Upper lobe of right lung (tissue), 1 donor: ENCODE measurements around the gene SPSB1. TPM values are rescaled to one million over a fixed set of nuclear protein-coding genes. Genes with fewer than 3 reads are reported as not detected.
A peak's percentile ranks its signal among the peaks of the same experiment; 100 is the strongest.

Experiments used
- ATAC-seq: fragments of 200-7000 bp; cut with Tn5 transposase; one replicate; pipeline ENCODE4 v1.9.1; 2020; ENCODE audit warnings: mild to moderate bottlenecking, moderate library complexity
- DNase-seq: peaks from one replicate; pipeline ENCODE4 v3.0.0-alpha.2; 2020
- H3K27ac ChIP-seq: fragments of 200-600 bp; one replicate; pipeline ENCODE4 v1.8.0; 2022
- H3K27me3 ChIP-seq: fragments of 200-600 bp; one replicate; pipeline ENCODE4 v1.8.0; 2022; ENCODE audit warnings: mild to moderate bottlenecking
- H3K36me3 ChIP-seq: fragments of 200-600 bp; one replicate; pipeline ENCODE4 v1.8.0; 2022
- H3K4me1 ChIP-seq: fragments of 200-600 bp; one replicate; pipeline ENCODE4 v1.8.0; 2022
- H3K4me3 ChIP-seq: fragments of 200-600 bp; one replicate; pipeline ENCODE4 v1.8.0; 2022; ENCODE audit warnings: mild to moderate bottlenecking
- H3K9me3 ChIP-seq: fragments of 200-600 bp; one replicate; pipeline ENCODE4 v1.8.0; 2022
- CTCF ChIP-seq: fragments of 200-600 bp; IDR thresholded peaks from one replicate; pipeline ENCODE4 v1.8.0; 2022; ENCODE audit warnings: antibody characterized with exemption
- intact Hi-C: fragments of 100-400 bp; cut with DNase I; formaldehyde crosslinking; loops from one replicate; pipeline ENCODE4 v1.11.0; 2022
- total RNA-seq: library from RNA; stranded (reverse); fragmentation: NEBNext Ultra II Directional; extraction: Animal tissue kit (Norgen Biotek cat#: 25700); gene quantifications from one replicate; pipeline ENCODE4 v1.2.1, GENCODE V29; 2021
- donor health status: DM: no; HTN: yes; CAD: no; lungs with severe emphysema.

The SPSB1 gene
- total RNA-seq, 1 donor from 2014 or later: 29.0 TPM

- no peak overlapping the region for H3K4me3 ChIP-seq
- no peaks in the 10 kb centered on the region for H3K27me3 ChIP-seq
- no peak for ATAC-seq
- H3K27ac ChIP-seq: no peak overlapping the region
- TF ChIP-seq CTCF: no peak
- peak; percentile 61 for DNase-seq
- H3K9me3 ChIP-seq: no peaks in the 10 kb centered on the region
- intact Hi-C loops: no loop called here
- H3K4me1 ChIP-seq: no peaks in the 10 kb centered on the region
- H3K36me3 ChIP-seq: peaks cover 41% of the 10 kb centered on the region
Measured at GRCh38 chr1:9262096-9262986, 30.4 kb upstream of the SPSB1 start.

GRCh38 chr1:9263276-9263855 is 29.3 kb upstream of the SPSB1 start:
- Histone ChIP-seq H3K4me1 (no peaks in the 10 kb centered on the region), H3K27me3 (no peaks in the 10 kb centered on the region), H3K27ac (no peak overlapping the region), H3K9me3 (no peaks in the 10 kb centered on the region), H3K4me3 (no peak overlapping the region), H3K36me3 (peaks cover 41% of the 10 kb centered on the region)
- TF ChIP-seq CTCF: no peak
- DNase-seq (no peak), ATAC-seq (no peak)
- intact Hi-C loops: no loop called here

- H3K4me1 ChIP-seq: no peaks in the 10 kb centered on the region
- H3K9me3 ChIP-seq: no peaks in the 10 kb centered on the region
- DNase-seq: no peak
- H3K27ac ChIP-seq: no peak overlapping the region
- no peak for ATAC-seq
- H3K4me3 ChIP-seq: no peak overlapping the region
- peaks cover 41% of the 10 kb centered on the region for H3K36me3 ChIP-seq
- intact Hi-C loops: no loop called here
- no peaks in the 10 kb centered on the region for H3K27me3 ChIP-seq
- no peak for TF ChIP-seq CTCF
Measured at GRCh38 chr1:9263984-9264872, 28.5 kb upstream of the SPSB1 start.

- intact Hi-C loops: no loop called here
- Histone ChIP-seq H3K4me3 (no peak overlapping the region), H3K36me3 (peaks cover 41% of the 10 kb centered on the region), H3K4me1 (no peaks in the 10 kb centered on the region), H3K27ac (no peak overlapping the region), H3K27me3 (no peaks in the 10 kb centered on the region), H3K9me3 (no peaks in the 10 kb centered on the region)
- no peak for ATAC-seq
- TF ChIP-seq CTCF: no peak
- DNase-seq: no peak
Measured at GRCh38 chr1:9265037-9265436, 27.7 kb upstream of the SPSB1 start.

- no peak for ATAC-seq
- Histone ChIP-seq H3K4me3 (no peak overlapping the region), H3K9me3 (no peaks in the 10 kb centered on the region), H3K27me3 (no peaks in the 10 kb centered on the region), H3K4me1 (no peaks in the 10 kb centered on the region), H3K36me3 (peaks cover 41% of the 10 kb centered on the region), H3K27ac (no peak overlapping the region)
- TF ChIP-seq CTCF: no peak
- peak; percentile 39 for DNase-seq
- intact Hi-C loops: no loop called here
Measured at GRCh38 chr1:9265968-9266367, 26.7 kb upstream of the SPSB1 start.
